Hepatocyte (in vitro differentiated cells): ENCODE data around the gene KRTAP10-3. TPM values are rescaled to one million over a fixed set of nuclear protein-coding genes. Genes with fewer than 3 reads are reported as not detected.

Experiments
- DNase-seq: peaks from one replicate; pipeline ENCODE4 v3.0.0-alpha.2; 2016; ENCODE audit warnings: low spot score
- H2AFZ ChIP-seq: fragments of 200-600 bp; sonication (generic); 2 replicates; pipeline ENCODE4 v1.6.0; 2016; ENCODE audit warnings: antibody characterized with exemption, mild to moderate bottlenecking
- H3K27ac ChIP-seq: fragments of 200-600 bp; sonication (generic); 2 replicates; pipeline ENCODE4 v1.5.1; 2016; ENCODE audit warnings: mild to moderate bottlenecking
- H3K27me3 ChIP-seq: fragments of 200-600 bp; sonication (generic); 2 replicates; pipeline ENCODE4 v1.6.1; 2016
- H3K36me3 ChIP-seq: fragments of 200-600 bp; sonication (generic); replicated peaks from 2 replicates; pipeline ENCODE4 v1.5.1; 2016; ENCODE audit warnings: low read depth; ENCODE audit not compliant: insufficient read depth
- H3K4me1 ChIP-seq: fragments of 200-600 bp; sonication (generic); 2 replicates; pipeline ENCODE4 v1.5.1; 2016; ENCODE audit warnings: mild to moderate bottlenecking, moderate library complexity; ENCODE audit not compliant: insufficient read depth
- H3K4me2 ChIP-seq: fragments of 200-600 bp; sonication (generic); 2 replicates; pipeline ENCODE4 v1.6.0; 2016
- H3K4me3 ChIP-seq: fragments of 200-600 bp; sonication (generic); 2 replicates; pipeline ENCODE4 v1.5.1; 2016; ENCODE audit warnings: mild to moderate bottlenecking
- H3K79me2 ChIP-seq: fragments of 200-600 bp; sonication (generic); 2 replicates; pipeline ENCODE4 v1.6.0; 2017; ENCODE audit warnings: mild to moderate bottlenecking
- H3K9me2 ChIP-seq: fragments of 200-600 bp; sonication (generic); replicated peaks from 2 replicates; pipeline ENCODE4 v1.6.0; 2017; ENCODE audit warnings: mild to moderate bottlenecking; ENCODE audit not compliant: insufficient read depth
- H3K9me3 ChIP-seq: fragments of 200-600 bp; sonication (generic); 2 replicates; pipeline ENCODE4 v1.5.1; 2016; ENCODE audit warnings: low read depth, mild to moderate bottlenecking
- H4K20me1 ChIP-seq: fragments of 200-600 bp; sonication (generic); 2 replicates; pipeline ENCODE4 v1.6.0; 2016; ENCODE audit warnings: mild to moderate bottlenecking; ENCODE audit not compliant: insufficient read depth, poor library complexity, severe bottlenecking
- CTCF ChIP-seq: fragments of 200-600 bp; sonication (generic); IDR thresholded peaks from 2 replicates; pipeline ENCODE4 v1.5.1; 2016; ENCODE audit warnings: antibody characterized with exemption, mild to moderate bottlenecking; ENCODE audit not compliant: poor library complexity
- EZH2 ChIP-seq: fragments of 200-600 bp; sonication (generic); IDR thresholded peaks from 2 replicates; pipeline ENCODE4 v1.6.1; 2016; ENCODE audit warnings: antibody characterized with exemption, mild to moderate bottlenecking, borderline replicate concordance
- EZH2phosphoT487 ChIP-seq: fragments of 200-600 bp; sonication (generic); IDR thresholded peaks from one replicate; pipeline ENCODE4 v1.6.1; 2018; ENCODE audit warnings: antibody characterized with exemption, mild to moderate bottlenecking, low read depth, moderate library complexity; ENCODE audit not compliant: unreplicated experiment, severe bottlenecking
- WGBS: methylation state at CpG from one replicate; pipeline ENCODE4 v1.1.6; 2016; ENCODE audit warnings: low lambda C conversion rate; ENCODE audit errors: missing lambda C conversion rate; 5-methylcytosine and 5-hydroxymethylcytosine counted together
- polyA plus RNA-seq: library from polyadenylated mRNA; unstranded; fragments of >200 nt; fragmentation: Nextera tagmentation; extraction: Ambion mirVana; gene quantifications from 2 replicates; pipeline ENCODE4 v1.2.1, GENCODE V29; 2016
- total RNA-seq: library from RNA; depleted of rRNA; stranded (reverse); fragments of >200 nt; gene quantifications from 2 replicates; pipeline ENCODE4 v1.2.3, GENCODE V29; 2014

KRTAP10-3 gene
- total and polyA plus RNA-seq, 2 experiments from 2014 or later = not detected

GRCh38 chr21:44513389-44514217, 45.0 kb downstream of the KRTAP10-3 start:
- 96% methylated on average over 13 of the region's 15 CpGs for WGBS
- no peaks in the 10 kb centered on the region for H3K9me2 ChIP-seq
- no peaks in the 10 kb centered on the region for H3K79me2 ChIP-seq
- no peaks in the 10 kb centered on the region for H4K20me1 ChIP-seq
- H3K4me3 ChIP-seq = no peak overlapping the region
- no peak overlapping the region for H3K27ac ChIP-seq
- no peaks in the 10 kb centered on the region for H3K27me3 ChIP-seq
- H3K36me3 ChIP-seq = no peaks in the 10 kb centered on the region
- no peak overlapping the region for H2AFZ ChIP-seq
- H3K9me3 ChIP-seq = no peaks in the 10 kb centered on the region
- H3K4me2 ChIP-seq = no peak overlapping the region
- DNase-seq = no peak
- TF ChIP-seq CTCF (no peak), EZH2 (no peak), EZH2phosphoT487 (no peak)
- peaks cover 3% of the 10 kb centered on the region for H3K4me1 ChIP-seq

GRCh38 chr21:44512496-44513388, 45.9 kb downstream of the KRTAP10-3 start:
- H2AFZ ChIP-seq = no peak overlapping the region
- H3K4me1 ChIP-seq = peaks cover 3% of the 10 kb centered on the region
- WGBS = 86% methylated on average over 21 of the region's 21 CpGs
- H4K20me1 ChIP-seq = no peaks in the 10 kb centered on the region
- no peak for DNase-seq
- H3K36me3 ChIP-seq = no peaks in the 10 kb centered on the region
- H3K9me2 ChIP-seq = no peaks in the 10 kb centered on the region
- no peaks in the 10 kb centered on the region for H3K27me3 ChIP-seq
- H3K79me2 ChIP-seq = no peaks in the 10 kb centered on the region
- H3K9me3 ChIP-seq = no peaks in the 10 kb centered on the region
- no peak overlapping the region for H3K4me3 ChIP-seq
- no peak overlapping the region for H3K4me2 ChIP-seq
- TF ChIP-seq EZH2 (no peak), CTCF (no peak), EZH2phosphoT487 (no peak)
- no peak overlapping the region for H3K27ac ChIP-seq

- no peaks in the 10 kb centered on the region for H3K36me3 ChIP-seq
- H3K4me1 ChIP-seq = peaks cover 3% of the 10 kb centered on the region
- no peak overlapping the region for H3K27ac ChIP-seq
- TF ChIP-seq EZH2phosphoT487 = no peak
- no peak for TF ChIP-seq EZH2
- no peak for TF ChIP-seq CTCF
- no peak overlapping the region for H2AFZ ChIP-seq
- H3K4me2 ChIP-seq = no peak overlapping the region
- H3K4me3 ChIP-seq = no peak overlapping the region
- 93% methylated on average over 8 of the region's 8 CpGs for WGBS
- H4K20me1 ChIP-seq = no peaks in the 10 kb centered on the region
- DNase-seq = no peak
- H3K27me3 ChIP-seq = no peaks in the 10 kb centered on the region
- H3K9me2 ChIP-seq = no peaks in the 10 kb centered on the region
- H3K79me2 ChIP-seq = no peaks in the 10 kb centered on the region
- no peaks in the 10 kb centered on the region for H3K9me3 ChIP-seq
These were observed 46.7 kb downstream of the KRTAP10-3 start for GRCh38 chr21:44511938-44512275.
